ENCODE measurements around the gene KDM6B.

Gene KDM6B

DNA sequence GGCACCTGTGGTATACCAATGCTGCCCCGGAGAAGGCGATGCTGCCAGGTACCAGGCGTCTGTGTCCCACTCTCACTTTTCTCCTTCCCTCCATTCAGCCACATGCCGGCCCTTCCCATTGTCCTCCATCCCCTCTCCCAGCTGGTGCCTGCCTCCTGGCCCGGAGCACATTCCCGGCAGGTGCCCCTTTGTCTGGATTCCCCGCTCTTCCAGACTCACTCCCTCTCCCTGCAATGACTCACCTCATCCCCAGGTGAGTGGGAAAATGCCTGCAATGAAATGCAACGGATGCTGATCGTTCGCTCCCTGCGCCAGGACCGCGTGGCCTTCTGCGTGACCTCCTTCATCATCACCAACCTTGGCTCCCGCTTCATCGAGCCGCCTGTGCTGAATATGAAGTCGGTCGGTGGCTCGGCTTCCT is 10.4 kb upstream of the KDM6B start:
- DNase-seq (ENCODE audit: low read depth): no peak

DNA sequence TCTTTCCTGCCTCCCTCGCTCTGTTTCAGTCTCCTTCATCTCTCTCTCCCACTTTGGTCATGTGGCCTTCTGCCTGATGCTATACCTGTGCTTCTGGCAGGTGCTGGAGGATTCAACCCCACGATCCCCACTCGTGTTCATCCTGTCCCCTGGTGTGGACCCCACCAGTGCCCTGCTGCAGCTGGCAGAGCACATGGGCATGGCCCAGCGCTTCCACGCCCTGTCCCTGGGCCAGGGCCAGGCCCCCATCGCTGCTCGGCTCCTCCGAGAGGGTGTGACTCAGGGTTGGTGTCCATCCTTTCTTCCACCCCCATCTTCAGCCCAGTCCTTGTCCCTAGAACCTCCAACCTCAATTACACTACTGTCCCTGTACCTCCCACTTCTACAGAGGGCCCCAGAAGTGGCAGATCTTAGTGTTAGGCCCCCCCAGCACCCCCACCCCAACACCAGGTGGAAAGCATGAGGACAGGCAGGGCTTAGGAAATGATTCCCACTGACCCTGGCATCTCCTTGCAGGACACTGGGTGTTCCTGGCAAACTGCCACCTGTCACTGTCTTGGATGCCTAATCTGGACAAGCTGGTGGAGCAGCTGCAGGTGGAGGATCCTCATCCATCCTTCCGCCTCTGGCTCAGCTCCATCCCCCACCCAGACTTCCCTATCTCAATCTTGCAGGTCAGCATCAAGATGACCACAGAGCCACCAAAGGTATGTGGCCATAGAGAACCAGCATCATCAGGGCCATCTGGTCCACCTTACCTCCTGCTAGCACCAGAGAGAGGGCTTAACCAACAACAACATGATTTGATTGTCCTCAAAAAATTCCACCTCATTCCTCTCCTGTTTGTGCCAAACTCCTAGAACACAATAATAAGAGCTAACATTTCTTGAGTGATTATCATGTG is 9.7 kb upstream of the KDM6B start:
- no peak for DNase-seq (ENCODE audit: low read depth)

DNA sequence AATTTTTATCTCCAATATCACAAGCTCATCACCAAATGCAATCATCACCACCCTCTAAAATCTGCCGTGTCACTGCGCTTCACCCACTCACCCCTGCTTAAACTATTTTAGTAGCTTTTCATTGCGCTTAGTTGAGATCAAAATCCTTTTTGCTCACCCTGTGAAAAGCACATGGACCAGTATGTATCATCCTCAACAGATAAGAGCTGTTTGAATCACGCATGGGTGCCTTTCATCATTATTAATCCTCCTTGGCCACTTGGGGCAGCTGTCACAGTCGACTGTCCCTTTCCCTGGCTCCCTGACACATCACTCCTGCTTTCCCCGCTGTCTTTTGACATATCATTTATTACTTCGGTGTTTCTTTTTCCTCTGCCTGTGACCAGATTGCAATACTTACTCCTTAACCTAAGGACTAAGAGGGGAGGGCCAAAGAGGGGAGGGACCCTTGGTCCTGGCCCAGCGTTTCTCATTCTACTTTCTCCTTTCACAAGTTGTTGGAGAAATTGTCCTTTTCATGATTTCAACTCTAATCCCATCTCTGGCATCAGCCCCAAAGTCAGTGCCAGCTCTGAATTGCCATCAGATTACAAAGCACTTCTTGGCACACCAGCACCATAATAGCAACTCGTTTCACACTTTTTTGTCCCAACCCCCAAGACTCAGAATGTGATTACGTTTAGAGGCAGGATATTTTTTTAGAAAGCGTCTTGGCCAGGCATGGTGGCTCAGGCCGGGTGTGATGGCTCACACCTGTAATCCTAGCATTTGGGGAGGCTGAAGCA is 8.6 kb upstream of the KDM6B start:
- DNase-seq (ENCODE audit: low read depth): no peak

DNA sequence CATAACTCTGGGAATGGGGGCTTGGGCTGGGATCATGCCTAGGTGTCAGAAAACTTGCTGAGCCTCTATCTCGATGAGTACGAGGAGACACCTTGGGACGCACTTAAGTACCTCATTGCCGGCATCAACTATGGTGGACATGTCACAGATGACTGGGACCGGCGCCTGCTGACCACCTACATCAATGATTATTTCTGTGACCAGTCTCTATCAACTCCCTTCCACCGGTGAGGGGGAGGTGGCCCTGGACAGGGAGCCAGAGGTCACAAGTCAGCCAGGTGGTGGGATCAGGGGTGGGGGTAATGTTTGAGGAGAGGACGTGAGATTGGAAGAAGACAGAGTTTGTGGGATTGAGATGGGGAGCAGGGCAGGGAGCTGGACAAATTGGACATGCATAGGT is 3.4 kb upstream of the KDM6B start:
- DNase-seq (ENCODE audit: low read depth): no peak

DNA sequence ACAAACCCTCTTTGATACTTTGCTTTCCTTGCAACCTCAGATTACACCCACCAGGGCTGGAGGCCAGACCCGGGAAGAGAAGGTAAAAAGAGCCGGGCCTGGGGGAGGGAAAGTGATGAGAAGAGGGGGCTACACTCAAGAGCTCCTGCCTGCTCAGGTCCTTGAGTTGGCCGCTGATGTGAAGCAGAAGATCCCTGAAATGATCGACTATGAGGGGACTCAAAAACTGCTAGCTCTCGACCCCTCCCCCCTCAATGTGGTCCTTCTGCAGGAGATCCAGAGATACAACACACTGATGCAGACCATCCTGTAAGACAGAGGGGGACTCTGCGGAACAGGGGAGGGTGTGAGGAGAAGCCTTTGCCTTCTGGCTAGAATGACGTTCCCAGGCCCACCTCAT is 2.8 kb upstream of the KDM6B start:
- no peak for DNase-seq (ENCODE audit: low read depth)

DNA sequence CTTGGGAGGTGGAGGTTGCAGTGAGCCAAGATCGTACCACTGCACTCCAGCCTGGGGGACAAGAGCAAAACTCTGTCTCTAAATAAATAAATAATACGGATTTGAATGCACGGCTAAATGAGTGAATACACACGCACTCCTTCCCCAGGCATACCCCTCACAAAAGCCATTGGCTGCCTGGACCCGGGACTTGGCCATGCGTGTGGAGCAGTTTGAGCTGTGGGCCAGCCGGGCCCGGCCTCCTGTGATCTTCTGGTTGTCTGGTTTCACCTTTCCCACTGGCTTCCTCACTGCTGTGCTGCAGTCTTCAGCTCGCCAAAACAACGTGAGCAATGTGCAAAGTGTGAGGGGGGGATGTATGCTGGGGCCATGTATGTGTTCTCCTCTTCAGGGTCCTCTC is 1.6 kb upstream of the KDM6B start:
- no peak for DNase-seq (ENCODE audit: low read depth)

DNA sequence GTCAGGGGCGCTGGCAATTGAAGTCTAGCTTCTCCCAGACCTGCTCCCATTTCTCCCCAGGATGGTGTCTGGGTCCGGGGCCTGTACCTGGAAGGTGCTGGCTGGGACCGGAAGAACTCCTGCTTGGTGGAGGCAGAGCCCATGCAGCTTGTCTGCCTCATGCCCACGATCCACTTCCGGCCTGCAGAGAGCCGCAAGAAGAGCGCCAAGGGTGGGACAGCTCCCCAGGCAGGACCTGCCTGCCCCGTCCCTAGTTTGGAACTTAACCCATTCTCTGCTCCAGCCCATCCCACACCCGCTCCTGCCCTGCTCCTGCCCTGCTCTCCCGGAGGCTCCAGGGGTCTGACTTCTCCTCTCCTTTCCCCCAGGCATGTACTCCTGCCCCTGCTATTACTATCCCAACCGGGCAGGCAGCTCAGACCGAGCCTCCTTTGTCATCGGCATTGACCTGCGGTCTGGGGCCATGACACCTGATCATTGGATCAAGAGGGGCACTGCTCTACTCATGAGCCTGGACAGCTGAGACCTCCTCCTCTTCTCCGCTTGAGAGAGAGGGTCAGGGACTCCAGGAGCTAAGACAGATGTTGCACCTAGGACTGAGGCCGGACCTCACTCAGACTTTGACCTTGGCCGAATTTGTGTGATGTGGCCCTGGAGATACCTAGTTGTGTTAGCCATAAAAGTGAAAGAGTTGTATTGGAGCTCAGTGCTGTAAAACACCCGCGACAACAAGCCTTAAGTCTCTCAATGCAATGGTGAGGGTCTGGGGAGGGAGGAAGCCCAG is 814 bp upstream of the KDM6B start:
- DNase-seq (ENCODE audit: low read depth): no peak

DNA sequence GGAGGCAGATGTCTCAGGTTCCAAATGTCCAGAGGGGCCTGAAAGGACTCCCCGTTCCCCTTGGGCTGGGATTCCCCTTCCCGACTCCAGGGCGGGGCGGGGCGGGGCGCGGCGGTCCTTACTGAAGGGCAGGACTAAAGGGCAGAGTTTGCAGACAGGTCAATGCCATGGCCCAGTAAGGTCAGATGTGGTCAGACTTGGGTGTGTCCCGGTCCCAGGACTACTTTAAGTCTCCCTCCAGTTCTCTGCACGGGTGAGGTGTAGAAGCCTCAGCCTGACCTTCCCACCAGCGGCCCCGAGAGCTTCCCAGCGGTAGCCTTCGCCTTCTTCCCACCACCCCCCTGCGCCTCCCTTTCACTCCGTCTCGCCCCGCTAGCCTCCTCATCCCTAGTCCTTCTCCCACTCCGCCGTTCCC is 532 bp downstream of the KDM6B start:
- no peak for DNase-seq (ENCODE audit: low read depth)

DNA sequence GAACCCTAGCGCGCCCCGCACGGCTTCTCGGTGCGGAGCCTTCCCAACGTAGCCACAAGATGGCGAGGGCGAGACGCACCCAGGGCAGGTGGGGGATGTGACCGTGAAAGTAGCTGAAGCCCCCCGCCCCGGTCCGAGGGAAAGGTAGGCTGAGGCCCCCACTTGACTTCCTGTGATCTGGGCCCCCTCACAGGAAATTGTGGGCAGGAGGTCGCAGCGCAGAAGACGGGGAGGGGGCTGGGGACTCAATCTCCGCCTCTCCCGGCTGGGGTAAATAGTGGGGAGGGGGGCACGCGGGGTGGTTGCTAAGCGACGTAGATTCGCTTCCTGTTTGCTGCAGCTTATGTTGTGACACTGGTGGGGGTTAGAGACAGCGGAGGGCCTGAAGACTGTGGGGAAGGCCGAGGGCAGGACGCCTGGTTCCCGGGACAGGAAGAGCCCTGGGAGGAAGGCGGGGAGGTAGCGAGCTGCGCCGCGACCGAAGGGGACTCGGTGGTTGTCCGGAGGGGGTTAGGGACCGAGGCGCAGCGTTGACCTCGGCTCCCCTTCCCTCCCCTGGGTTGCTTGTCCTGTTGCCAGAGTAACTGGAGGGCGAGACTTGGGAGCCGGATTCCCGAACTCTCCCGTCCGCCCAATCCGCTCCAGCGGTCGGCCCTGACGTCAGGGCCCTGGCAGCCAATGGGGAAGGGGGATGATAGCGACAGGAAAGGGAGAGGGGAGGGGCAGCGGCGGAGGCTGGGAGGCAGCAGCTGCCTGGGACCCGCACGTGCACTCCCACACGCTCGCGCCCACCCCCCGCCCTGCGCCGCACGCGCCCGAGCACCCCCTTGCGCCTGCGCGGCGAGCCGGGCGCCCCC is 1.2 kb downstream of the KDM6B start:
- peak; percentile 76 for DNase-seq (ENCODE audit: low read depth)

DNA sequence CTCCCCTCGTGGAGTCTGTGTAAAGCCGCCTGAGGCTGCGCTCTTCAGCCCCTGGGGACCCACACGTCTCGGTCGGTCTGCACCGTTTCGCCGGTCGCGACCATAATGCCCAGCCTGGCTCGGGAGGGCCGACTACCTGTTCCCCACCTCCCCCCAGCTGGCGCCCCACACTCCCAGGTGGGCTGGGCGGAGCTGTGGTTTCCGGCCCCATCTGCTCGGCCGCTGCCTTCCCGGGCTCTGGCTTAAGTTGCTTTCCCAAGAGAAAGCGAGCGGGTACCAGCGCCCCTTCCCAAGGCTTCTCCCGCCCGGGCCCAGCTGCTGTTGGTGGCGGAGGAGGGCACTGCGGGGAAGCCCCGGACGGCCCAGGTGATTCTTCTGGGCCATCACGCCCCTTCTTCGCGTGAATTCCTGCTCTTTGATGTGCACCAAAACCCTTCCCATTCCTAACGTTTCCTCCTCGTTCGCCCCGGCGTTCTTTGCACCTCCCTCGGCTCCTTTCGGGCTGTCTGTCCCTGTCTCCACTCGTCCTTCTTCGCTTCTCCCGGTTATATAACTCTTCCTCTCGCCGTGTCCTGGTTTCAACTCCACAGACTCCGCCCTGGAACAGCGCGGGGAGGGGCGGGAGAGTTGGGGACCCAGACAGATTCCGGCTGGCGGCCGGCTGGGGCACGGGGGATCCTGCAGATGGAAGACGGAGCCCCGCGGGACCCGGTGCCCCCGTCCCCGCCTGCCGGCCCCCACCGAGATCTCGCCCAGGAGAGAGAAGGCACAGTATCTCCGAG is 2.0 kb downstream of the KDM6B start:
- DNase-seq (ENCODE audit: low read depth): no peak

DNA sequence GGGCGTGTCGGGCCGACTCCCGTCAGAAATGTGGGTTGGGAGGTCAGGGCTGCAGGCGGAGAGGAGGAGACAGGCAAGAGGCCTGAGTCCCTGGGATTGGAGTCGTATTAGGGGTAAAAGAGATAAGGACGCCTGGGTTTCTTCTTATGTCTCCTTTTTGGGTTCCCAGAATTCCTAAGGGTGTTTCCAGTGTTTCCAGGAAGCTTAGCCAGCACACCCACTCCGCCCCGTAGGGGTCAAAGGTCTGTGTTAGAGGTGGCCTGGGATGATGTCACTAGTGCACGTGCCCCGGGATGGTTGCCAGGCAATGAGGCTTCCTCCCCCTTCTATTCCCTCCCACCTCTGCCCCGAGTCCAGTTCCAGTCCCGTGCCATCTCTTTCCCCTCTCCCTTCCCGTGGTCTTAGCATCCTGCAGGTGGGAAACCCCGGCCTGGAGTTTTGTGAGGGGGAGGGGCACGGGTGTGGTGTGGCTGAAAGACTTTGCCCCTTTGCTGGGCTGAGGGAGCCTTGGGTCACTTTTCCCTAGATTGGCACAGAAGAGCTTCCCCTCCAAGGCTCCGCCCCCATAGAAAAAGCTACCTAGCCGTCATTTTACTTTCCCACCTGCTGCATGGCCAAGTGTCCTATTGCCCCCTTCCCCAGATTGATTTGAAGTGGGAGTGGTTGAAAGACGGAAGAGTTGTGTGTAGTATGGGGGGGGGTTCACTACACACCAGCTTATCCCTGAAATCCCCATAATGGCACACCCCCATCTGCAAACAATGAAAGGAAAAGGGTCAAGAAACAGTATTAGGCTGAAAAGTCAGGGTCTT is 2.8 kb downstream of the KDM6B start:
- DNase-seq (ENCODE audit: low read depth): no peak

DNA sequence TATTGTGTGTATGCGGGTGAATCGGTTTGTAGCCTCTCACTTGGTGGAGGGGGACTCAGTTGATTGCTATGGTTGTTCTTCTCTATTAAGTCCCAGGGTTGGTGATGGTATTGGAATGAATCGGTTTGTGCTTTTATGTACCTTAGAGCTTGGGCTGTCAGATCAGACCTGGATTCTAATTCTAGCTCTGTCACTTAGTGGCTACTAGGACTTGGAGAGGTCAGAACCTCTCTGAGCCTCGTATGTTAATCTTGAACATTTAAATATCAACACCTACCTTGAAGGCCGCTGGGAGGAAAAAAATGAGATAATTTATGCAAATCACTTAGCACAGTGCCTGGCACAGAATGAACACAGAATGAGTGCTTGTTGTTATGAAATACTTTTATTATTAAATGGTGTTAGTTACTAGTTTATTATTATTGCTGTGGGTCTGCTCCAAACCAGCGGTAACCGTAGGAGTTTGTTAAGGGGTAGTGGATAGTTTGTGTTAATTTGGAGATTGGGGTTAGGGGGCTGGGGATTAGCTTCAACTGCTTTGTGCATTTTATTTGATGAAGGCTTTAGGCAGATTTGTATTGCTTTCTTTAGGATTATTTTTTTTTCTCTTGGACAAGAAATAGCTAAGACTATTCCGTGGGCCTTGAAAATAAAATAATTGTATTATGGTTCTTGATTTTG is 3.5 kb downstream of the KDM6B start:
- DNase-seq (ENCODE audit: low read depth): no peak

DNA sequence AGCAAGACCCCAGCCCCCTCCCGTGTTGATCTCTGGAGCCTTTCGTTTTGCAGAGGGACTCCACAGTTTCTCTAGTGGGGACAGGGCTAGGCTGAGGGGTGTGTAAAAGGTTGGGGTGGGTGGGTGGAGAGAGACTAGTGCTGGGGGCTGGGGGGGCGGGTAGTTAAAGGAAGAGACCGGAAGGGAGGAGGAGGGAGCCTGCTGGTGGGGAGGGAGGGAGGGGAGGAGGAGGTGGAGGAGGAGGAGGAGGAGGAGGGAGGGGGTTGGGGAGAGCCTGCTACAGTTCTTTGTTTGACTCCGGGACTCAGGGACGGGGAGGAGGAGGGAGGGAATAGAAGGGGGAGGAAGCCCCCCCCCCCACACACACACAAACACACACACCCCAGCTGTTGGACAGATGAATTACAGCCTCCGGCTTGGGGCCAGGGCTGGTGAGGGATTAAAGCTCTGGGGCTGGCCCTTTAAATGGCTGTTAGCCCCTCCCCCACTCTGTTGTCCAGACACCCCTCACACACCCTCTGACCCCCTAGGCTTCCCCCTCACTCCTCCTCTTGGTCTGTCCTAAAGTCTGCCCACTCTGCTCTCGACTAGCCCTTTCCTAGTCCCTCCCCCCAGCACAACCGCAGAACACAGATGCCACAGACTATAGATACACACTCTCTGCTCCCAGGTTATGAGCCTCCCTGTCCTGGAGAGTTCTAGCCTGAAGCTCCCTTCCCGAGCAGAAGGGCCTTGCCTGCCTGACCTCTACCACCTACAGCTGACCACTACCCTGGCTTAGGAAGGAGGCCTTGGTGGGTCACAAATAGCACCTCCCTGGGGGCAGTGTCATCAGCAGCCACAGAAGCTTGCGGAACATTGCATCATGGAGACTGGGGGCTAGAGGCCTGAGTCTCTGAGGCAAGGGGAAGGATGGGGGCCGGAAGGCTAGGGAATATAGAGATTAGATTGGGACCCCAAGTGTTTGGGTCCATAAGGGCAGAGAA is 4.4 kb downstream of the KDM6B start:
- no peak for DNase-seq (ENCODE audit: low read depth)

DNA sequence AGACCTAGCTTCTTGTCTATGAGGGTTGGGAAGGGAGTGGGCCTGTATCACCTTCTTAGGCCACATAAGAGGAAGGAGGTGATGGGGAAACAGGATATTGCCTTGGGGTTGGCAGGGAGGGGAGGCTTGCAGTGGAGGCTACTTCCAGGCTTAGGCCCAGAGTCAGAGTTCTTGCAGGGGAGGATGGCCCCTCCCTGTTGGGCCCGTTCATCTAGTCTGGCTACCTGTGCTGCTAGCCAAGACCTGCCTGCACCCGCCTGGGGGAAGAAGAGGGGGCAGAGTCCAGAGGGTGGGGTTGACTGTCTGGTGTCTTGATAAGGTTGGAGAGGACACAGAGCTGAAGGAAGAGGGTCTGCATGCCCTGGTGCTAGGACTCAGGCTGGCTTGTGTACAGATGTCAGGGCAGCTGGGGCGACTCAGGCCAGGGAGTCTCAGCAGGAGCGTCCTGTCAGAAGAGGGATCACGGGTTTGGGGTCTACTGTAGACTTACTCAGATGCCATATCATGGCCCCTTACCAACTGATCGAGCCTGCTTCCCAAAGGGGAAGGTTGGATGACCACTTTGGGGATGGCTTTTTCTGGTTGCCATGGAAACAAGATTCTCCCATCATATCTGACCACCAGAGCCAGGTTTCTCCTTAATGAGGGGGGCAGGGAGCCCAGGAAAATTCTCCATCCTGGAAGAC is 5.3 kb downstream of the KDM6B start:
- DNase-seq (ENCODE audit: low read depth): no peak

DNA sequence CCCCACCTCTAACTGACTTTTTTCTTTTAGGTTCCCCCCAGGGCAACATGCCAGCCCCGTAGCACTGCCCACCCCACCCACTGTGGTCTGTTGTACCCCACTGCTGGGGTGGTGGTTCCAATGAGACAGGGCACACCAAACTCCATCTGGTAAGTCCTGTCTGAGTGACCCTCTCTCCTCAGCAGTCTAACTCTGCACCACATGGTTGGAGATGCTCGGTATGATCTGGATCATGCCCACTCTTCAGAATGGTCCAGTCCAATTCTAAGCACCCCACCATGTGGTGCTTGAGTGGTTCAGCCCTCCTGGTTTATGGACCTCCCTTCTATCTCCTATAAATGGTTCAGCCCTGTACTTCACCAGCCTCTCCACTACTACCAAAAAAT is 5.9 kb downstream of the KDM6B start:
- DNase-seq (ENCODE audit: low read depth): no peak

DNA sequence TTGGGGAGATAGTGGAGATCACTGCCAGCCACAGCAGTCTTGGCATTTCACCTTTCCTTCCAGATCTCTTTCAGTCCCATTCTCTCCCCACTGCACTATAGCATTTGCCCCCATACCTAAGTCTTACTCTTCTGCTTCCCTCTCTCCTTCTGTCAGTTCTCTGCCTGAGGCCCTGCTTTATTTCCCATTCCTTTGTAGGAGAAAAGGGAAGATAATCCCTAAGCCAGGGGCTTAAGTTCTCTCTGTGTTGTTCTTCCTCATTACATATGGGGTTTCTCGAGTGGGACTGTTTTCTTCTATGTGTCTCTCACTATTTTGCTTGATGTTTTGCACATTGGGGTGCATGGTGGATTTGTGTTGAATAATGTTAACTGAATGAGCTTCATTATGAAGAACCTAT is 6.4 kb downstream of the KDM6B start:
- no peak for DNase-seq (ENCODE audit: low read depth)

DNA sequence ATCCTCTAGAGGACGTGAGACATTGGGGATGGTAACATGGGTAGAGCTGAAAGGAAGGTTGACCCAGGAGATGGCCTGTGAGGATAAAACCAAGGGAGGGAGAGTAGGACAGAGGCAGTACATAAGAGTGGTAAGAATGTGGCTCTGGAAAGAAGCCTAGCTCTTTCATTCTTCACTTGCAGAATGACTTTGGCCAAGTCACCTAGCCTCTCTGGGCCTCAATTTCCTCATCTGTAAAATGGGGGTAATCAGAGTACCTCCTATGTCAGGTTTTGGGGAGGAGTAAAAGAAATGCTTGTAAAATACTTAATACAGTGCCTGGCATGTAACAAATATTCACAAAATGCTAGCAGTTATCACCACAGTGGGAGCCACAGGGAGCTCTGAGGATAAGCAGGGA is 6.9 kb downstream of the KDM6B start:
- no peak for DNase-seq (ENCODE audit: low read depth)

Data from stimulated activated CD8-positive, alpha-beta memory T cell treated with anti-CD3 and anti-CD28 coated beads, Interleukin-7, amount 100 ng/mL, for 24 hours (primary cell).